GM12878 (cell line): ENCODE data around the gene C11orf97. TPM values are rescaled to one million over a fixed set of nuclear protein-coding genes. Genes with fewer than 3 reads are reported as not detected.

Source experiments
- ATAC-seq: fragments of 200-7000 bp; cut with Tn5 transposase; 3 replicates; pipeline ENCODE4 v1.9.1; 2020; ENCODE audit warnings: mild to moderate bottlenecking, moderate library complexity
- BruUV-seq: library from RNA; stranded (reverse); fragments of 400-500 nt; replicated peaks from 2 replicates; lab custom pipeline; 2021; lab: Mats Ljungman, UMichigan
- CTCF ChIA-PET: fragments of 300-600 bp; sonication (Branson Sonifier 250); formaldehyde crosslinking; extraction: SDS; loops from one replicate; lab custom pipeline; 2021; ENCODE audit warnings: inconsistent platforms; lab: Yijun Ruan, JAX
- POLR2A ChIA-PET: fragments of 350-600 bp; formaldehyde crosslinking; extraction: SDS; loops from one replicate; lab custom pipeline; 2021; ENCODE audit warnings: inconsistent platforms; lab: Charles Lee
- RAD21 ChIA-PET: fragments of 300-600 bp; sonication (Branson Sonifier 250); formaldehyde crosslinking; loops from one replicate; lab custom pipeline; 2023; ENCODE audit warnings: antibody characterized with exemption; ENCODE audit not compliant: unreplicated experiment; lab: Charles Lee
- SMC1A ChIA-PET: fragments of 300-600 bp; sonication (Branson Sonifier 250); formaldehyde crosslinking; loops from one replicate; lab custom pipeline; 2023; ENCODE audit not compliant: unreplicated experiment, uncharacterized antibody; lab: Charles Lee
- DNase-seq: peaks from one replicate; pipeline ENCODE4 v3.0.0-alpha.2; 2011; ENCODE audit warnings: low read depth, low spot score
- FAIRE-seq: peaks from 3 replicates; lab custom pipeline; 2011; peaks lifted over from hg19 to GRCh38; lab: Jason Lieb, UNC
- H2AFZ ChIP-seq: 2 replicates; pipeline ENCODE4 v1.6.0; 2011; ENCODE audit warnings: low read depth, low read length, control low read depth; ENCODE audit not compliant: control insufficient read depth
- H3K27ac ChIP-seq: 2 replicates; pipeline ENCODE4 v1.5.1; 2011; ENCODE audit warnings: control low read depth; ENCODE audit not compliant: control insufficient read depth, insufficient read depth
- H3K27me3 ChIP-seq, 2 experiments: replicated peaks in 1 of 2; 2 replicates each; pipeline versions ENCODE4 v1.6.0 to v1.6.1; 2011; ENCODE audit warnings: low read length in 1 of 2; ENCODE audit not compliant: control insufficient read depth in 2 of 2, insufficient read depth in 2 of 2
- H3K36me3 ChIP-seq, 2 experiments: 2 replicates each; pipeline ENCODE4 v1.5.1; 2011; ENCODE audit warnings: low read length in 1 of 2; ENCODE audit not compliant: control insufficient read depth in 2 of 2, insufficient read depth in 2 of 2
- H3K4me1 ChIP-seq: 2 replicates; pipeline ENCODE4 v1.6.1; 2011; ENCODE audit warnings: mild to moderate bottlenecking, low read length, moderate library complexity, mixed read lengths; ENCODE audit not compliant: control insufficient read depth, insufficient read depth
- H3K4me2 ChIP-seq: 2 replicates; pipeline ENCODE4 v1.6.0; 2011; ENCODE audit warnings: control low read depth; ENCODE audit not compliant: control insufficient read depth, insufficient read depth
- H3K4me3 ChIP-seq: fragments of 200-600 bp; sonication (generic); 2 replicates; pipeline ENCODE4 v1.5.1; 2016
- H3K79me2 ChIP-seq: 2 replicates; pipeline ENCODE4 v1.6.0; 2011; ENCODE audit warnings: low read length; ENCODE audit not compliant: control insufficient read depth, insufficient read depth
- H3K9ac ChIP-seq: 2 replicates; pipeline ENCODE4 v1.8.0; 2011; ENCODE audit warnings: low read length, control low read depth, mixed read lengths; ENCODE audit not compliant: control insufficient read depth, insufficient read depth
- H3K9me3 ChIP-seq: replicated peaks from 3 replicates; pipeline ENCODE4 v1.5.1; 2011; ENCODE audit warnings: mild to moderate bottlenecking, low read length; ENCODE audit not compliant: control insufficient read depth, insufficient read depth
- H4K20me1 ChIP-seq: 2 replicates; pipeline ENCODE4 v1.6.0; 2011; ENCODE audit not compliant: control insufficient read depth, insufficient read depth
- BMI1 ChIP-seq: fragments of 450-650 bp; IDR thresholded peaks from 2 replicates; pipeline ENCODE4 v1.6.1; 2016; ENCODE audit warnings: mild to moderate bottlenecking, moderate library complexity, borderline replicate concordance
- FOXK2 ChIP-seq: fragments of 450-650 bp; IDR thresholded peaks from 2 replicates; pipeline ENCODE4 v1.6.1; 2017; ENCODE audit warnings: mild to moderate bottlenecking, moderate library complexity
- LARP7 ChIP-seq: fragments of 450-650 bp; IDR thresholded peaks from 2 replicates; pipeline ENCODE4 v1.6.1; 2017; ENCODE audit warnings: mild to moderate bottlenecking
- MLLT1 ChIP-seq: fragments of 450-650 bp; IDR thresholded peaks from 2 replicates; pipeline ENCODE4 v1.6.1; 2016; ENCODE audit warnings: mild to moderate bottlenecking
- NR2C2 ChIP-seq: IDR thresholded peaks from 2 replicates; pipeline ENCODE4 v1.6.1; 2011; ENCODE audit warnings: borderline replicate concordance, low read depth; ENCODE audit not compliant: control insufficient read depth, insufficient read length
- SMAD5 ChIP-seq: IDR thresholded peaks from 2 replicates; pipeline ENCODE4 v1.6.1; 2016; ENCODE audit warnings: antibody characterized with exemption, low read depth
- SMARCA5 ChIP-seq: fragments of 450-650 bp; IDR thresholded peaks from 2 replicates; pipeline ENCODE4 v1.6.1; 2017; ENCODE audit warnings: mild to moderate bottlenecking
- YBX1 ChIP-seq: fragments of 450-650 bp; IDR thresholded peaks from 2 replicates; pipeline ENCODE4 v1.6.1; 2016; ENCODE audit warnings: antibody characterized with exemption
- ZBED1 ChIP-seq: IDR thresholded peaks from 2 replicates; pipeline ENCODE4 v1.6.1; 2016; ENCODE audit warnings: borderline replicate concordance
- ZZZ3 ChIP-seq: IDR thresholded peaks from 2 replicates; pipeline ENCODE4 v1.6.1; 2011; ENCODE audit warnings: low read depth; ENCODE audit not compliant: control insufficient read depth, insufficient read length
- WGBS: methylation state at CpG from one replicate; pipeline ENCODE4 v1.1.6; 2016; ENCODE audit warnings: low lambda C conversion rate; ENCODE audit not compliant: insufficient replicate concordance, insufficient coverage; ENCODE audit errors: missing lambda C conversion rate; 5-methylcytosine and 5-hydroxymethylcytosine counted together
- in situ Hi-C: fragments of 300-500 bp; cut with MboI; formaldehyde crosslinking; loops from 9 replicates; pipeline ENCODE4 v1.14.3; 2018; ENCODE audit warnings: mixed read lengths
- intact Hi-C: fragments of 100-400 bp; cut with micrococcal nuclease; formaldehyde crosslinking; loops from one replicate; pipeline ENCODE4 v1.14.2; 2022; ENCODE audit not compliant: unreplicated experiment
- polyA plus RNA-seq, 11 experiments: library from polyadenylated mRNA; depleted of rRNA in 4 of 11; unstranded in 6 of 11; stranded (reverse) in 5 of 11; fragments of >200 nt; fragmentation: Nextera tagmentation in 4 of 11; fragmentation: Illumina TruSeq in 1 of 11; extraction: Ambion mirVana in 4 of 11; extraction: Trizol in 1 of 11; gene quantifications; 1 replicate in 1 of 11; 2 replicates in 10 of 11; pipeline versions ENCODE4 v1.2.1 to v1.2.3, GENCODE V29; 2011 to 2016; ENCODE audit warnings: inconsistent platforms in 2 of 11, missing spikeins in 2 of 11, low read depth in 1 of 11
- total RNA-seq, 4 experiments: library from RNA; depleted of rRNA in 3 of 4; stranded (reverse); fragments of >200 nt in 3 of 4; fragmentation: Illumina TruSeq in 1 of 4; extraction: Trizol in 1 of 4; gene quantifications; 2 replicates each; pipeline versions ENCODE4 v1.2.1 to v1.2.3, GENCODE V29; 2013 to 2021
- TF ChIP-seq, protein P1 (sequence below): IDR thresholded peaks from 2 replicates; pipeline ENCODE4 v1.6.1; 2012; ENCODE audit warnings: mild to moderate bottlenecking, low read depth, low read length

Gene C11orf97
- total and polyA plus RNA-seq, 10 of the 15 experiments (the other 5 are each of a cell fraction or from before 2014, with no cell fraction given), result not detected

DNA sequence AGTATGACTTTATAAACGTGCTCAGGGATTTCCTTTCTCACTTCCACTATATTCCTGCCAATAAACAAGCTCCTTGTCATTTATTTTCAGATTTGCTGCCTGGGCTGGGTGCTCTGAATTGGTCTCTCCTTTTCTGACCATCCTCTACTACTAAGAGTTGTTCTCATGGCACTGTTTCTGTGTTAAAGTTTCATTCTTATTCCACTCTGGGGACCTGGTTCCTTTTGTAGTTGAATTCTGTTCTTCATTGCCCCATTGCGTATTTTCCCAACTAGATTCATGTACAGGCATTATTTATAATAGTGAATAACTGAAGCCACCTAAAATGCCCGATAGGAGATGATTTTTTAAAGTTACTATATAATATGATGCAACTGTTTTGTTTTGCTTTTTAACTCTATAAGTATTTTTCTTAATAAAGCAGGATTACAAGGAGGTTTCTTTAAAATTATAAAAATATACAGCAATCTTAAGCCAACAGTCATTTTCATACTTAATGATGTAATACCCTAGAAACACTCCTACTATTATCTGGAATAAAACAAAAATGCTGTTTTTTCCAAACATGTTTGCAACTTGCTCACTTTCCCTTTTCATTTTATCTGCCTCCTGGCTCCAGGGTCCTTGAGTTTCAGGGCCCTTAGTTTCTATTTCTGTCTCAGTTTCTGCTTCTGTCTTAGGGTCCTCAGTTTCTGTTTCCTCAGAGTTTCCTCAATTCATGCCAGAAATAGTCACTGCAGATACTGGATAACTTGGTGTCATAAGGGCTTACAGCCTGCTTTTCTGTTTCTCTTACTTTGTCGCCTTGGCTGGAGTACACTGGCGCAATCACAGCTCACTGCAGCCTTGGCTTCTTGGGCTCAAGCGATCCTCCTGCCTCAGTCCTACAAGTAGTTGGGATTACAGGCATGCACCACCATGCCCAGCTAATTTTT, 21.7 kb downstream of the C11orf97 start:
- no TSS peak for BruUV-seq
- Histone ChIP-seq H3K27ac (no peak overlapping the region), H3K9ac (no peak overlapping the region), H2AFZ (no peak overlapping the region), H3K9me3 (no peaks in the 10 kb centered on the region), H3K27me3 (no peaks in the 10 kb centered on the region), H3K79me2 (no peaks in the 10 kb centered on the region), H3K4me3 (no peak overlapping the region), H3K4me1 (no peaks in the 10 kb centered on the region), H3K4me2 (no peak overlapping the region), H4K20me1 (no peaks in the 10 kb centered on the region), H3K36me3 (no peaks in the 10 kb centered on the region)
- intact Hi-C loops, result no loop called here
- FAIRE-seq (no peak), DNase-seq (no peak), ATAC-seq (peak; percentile 71)
- ChIA-PET SMC1A (interaction anchor here (0.6 to 3.1 kb wide), 11 partner anchors 9 to 69 kb away, joined by 3 to 21 read pairs (median 4); partner anchors contain the start of gene C11orf97), RAD21 (interaction anchor here (0.9 to 1.0 kb wide), 3 partner anchors 14 to 69 kb away, joined by 3 to 4 read pairs (median 3); no protein-coding TSS in a partner anchor), POLR2A (interaction anchor here (1.2 to 1.5 kb wide), 4 partner anchors 10 to 69 kb away, joined by 3 to 5 read pairs (median 4); partner anchors contain the start of gene FUT4), CTCF (interaction anchor here (1.3 to 3.0 kb wide), 8 partner anchors 12 to 69 kb away, joined by 3 to 17 read pairs (median 6); no protein-coding TSS in a partner anchor)
- in situ Hi-C loops, result no loop called here
- 43% methylated on average over 6 of the region's 6 CpGs for WGBS
- TF ChIP-seq MLLT1 (no peak), SMAD5 (no peak)

- SMC1A ChIA-PET, result interaction anchor here (0.9 to 2.1 kb wide), 6 partner anchors 11 to 1180 kb away, joined by 3 to 8 read pairs (median 4); no protein-coding TSS in a partner anchor
- Histone ChIP-seq H3K9me3 (no peaks in the 10 kb centered on the region), H3K36me3 (no peaks in the 10 kb centered on the region), H3K4me1 (no peaks in the 10 kb centered on the region), H3K4me2 (no peak overlapping the region), H3K27me3 (no peaks in the 10 kb centered on the region), H3K27ac (no peak overlapping the region), H3K4me3 (no peak overlapping the region), H2AFZ (no peak overlapping the region), H4K20me1 (no peaks in the 10 kb centered on the region), H3K9ac (no peak overlapping the region), H3K79me2 (no peaks in the 10 kb centered on the region)
- POLR2A ChIA-PET, result interaction anchor here (1.8 kb wide), 1 partner anchor 48 kb away, joined by 6 read pairs; no protein-coding TSS in a partner anchor
- DNase-seq, result no peak
- ATAC-seq, result no peak
- in situ Hi-C loops, result no loop called here
- RAD21 ChIA-PET, result interaction anchor here (1.4 kb wide), 1 partner anchor 86 kb away, joined by 3 read pairs; no protein-coding TSS in a partner anchor
- CTCF ChIA-PET, result interaction anchor here (1.2 to 2.7 kb wide), 4 partner anchors 11 to 67 kb away, joined by 5 to 17 read pairs (median 8); no protein-coding TSS in a partner anchor
- BruUV-seq, result no TSS peak
- no peak for FAIRE-seq
- intact Hi-C loops, result no loop called here
- TF ChIP-seq FOXK2, result no peak
- no peak for TF ChIP-seq YBX1
- no peak for TF ChIP-seq NR2C2
- TF ChIP-seq ZZZ3, result no peak
- TF ChIP-seq SMARCA5, result no peak
- no peak for TF ChIP-seq ZBED1
- TF ChIP-seq LARP7, result no peak
- no peak for TF ChIP-seq BMI1
- TF ChIP-seq SMAD5, result no peak
- TF ChIP-seq, protein P1, sequence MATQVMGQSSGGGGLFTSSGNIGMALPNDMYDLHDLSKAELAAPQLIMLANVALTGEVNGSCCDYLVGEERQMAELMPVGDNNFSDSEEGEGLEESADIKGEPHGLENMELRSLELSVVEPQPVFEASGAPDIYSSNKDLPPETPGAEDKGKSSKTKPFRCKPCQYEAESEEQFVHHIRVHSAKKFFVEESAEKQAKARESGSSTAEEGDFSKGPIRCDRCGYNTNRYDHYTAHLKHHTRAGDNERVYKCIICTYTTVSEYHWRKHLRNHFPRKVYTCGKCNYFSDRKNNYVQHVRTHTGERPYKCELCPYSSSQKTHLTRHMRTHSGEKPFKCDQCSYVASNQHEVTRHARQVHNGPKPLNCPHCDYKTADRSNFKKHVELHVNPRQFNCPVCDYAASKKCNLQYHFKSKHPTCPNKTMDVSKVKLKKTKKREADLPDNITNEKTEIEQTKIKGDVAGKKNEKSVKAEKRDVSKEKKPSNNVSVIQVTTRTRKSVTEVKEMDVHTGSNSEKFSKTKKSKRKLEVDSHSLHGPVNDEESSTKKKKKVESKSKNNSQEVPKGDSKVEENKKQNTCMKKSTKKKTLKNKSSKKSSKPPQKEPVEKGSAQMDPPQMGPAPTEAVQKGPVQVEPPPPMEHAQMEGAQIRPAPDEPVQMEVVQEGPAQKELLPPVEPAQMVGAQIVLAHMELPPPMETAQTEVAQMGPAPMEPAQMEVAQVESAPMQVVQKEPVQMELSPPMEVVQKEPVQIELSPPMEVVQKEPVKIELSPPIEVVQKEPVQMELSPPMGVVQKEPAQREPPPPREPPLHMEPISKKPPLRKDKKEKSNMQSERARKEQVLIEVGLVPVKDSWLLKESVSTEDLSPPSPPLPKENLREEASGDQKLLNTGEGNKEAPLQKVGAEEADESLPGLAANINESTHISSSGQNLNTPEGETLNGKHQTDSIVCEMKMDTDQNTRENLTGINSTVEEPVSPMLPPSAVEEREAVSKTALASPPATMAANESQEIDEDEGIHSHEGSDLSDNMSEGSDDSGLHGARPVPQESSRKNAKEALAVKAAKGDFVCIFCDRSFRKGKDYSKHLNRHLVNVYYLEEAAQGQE, result no peak
Measured at GRCh38 chr11:94536386-94536785, 24.1 kb downstream of the C11orf97 start.
